Loucy (cell line): ENCODE results near the gene CPA1.

Source experiments
- H2AFZ ChIP-seq: fragments of 200-600 bp; sonication (generic); 2 replicates; pipeline ENCODE4 v1.6.0; 2016; ENCODE audit warnings: antibody characterized with exemption, mild to moderate bottlenecking, low read length, moderate library complexity
- H3F3A ChIP-seq: fragments of 200-600 bp; 2 replicates; pipeline ENCODE4 v1.6.0; 2016; ENCODE audit warnings: antibody characterized with exemption, low read depth, mild to moderate bottlenecking
- H3K27me3 ChIP-seq: fragments of 200-600 bp; sonication (generic); 2 replicates; pipeline ENCODE4 v1.6.1; 2014; ENCODE audit warnings: low read length, mild to moderate bottlenecking; ENCODE audit not compliant: insufficient read depth, poor library complexity, severe bottlenecking
- H3K36me3 ChIP-seq: fragments of 200-600 bp; sonication (generic); 2 replicates; pipeline ENCODE4 v1.6.1; 2016; ENCODE audit warnings: low read length; ENCODE audit not compliant: insufficient read depth
- H3K4me1 ChIP-seq: fragments of 200-600 bp; sonication (generic); 2 replicates; pipeline ENCODE4 v1.5.1; 2014; ENCODE audit warnings: low read length, mild to moderate bottlenecking; ENCODE audit not compliant: insufficient read depth, poor library complexity, severe bottlenecking
- H3K4me2 ChIP-seq: fragments of 200-600 bp; sonication (generic); 2 replicates; pipeline ENCODE4 v1.6.0; 2014; ENCODE audit warnings: antibody characterized with exemption, low read length, low read depth, mild to moderate bottlenecking; ENCODE audit not compliant: poor library complexity, severe bottlenecking
- H3K4me3 ChIP-seq: fragments of 200-600 bp; sonication (generic); 2 replicates; pipeline ENCODE4 v1.5.1; 2014; ENCODE audit warnings: low read length, mild to moderate bottlenecking, mixed read lengths; ENCODE audit not compliant: poor library complexity, severe bottlenecking
- H3K79me2 ChIP-seq: fragments of 200-600 bp; sonication (generic); 2 replicates; pipeline ENCODE4 v1.6.1; 2014; ENCODE audit warnings: low read length; ENCODE audit not compliant: insufficient read depth
- H3K9ac ChIP-seq: fragments of 200-600 bp; sonication (generic); 2 replicates; pipeline ENCODE4 v1.6.0; 2014; ENCODE audit warnings: mild to moderate bottlenecking, low read depth, low read length, moderate library complexity; ENCODE audit not compliant: poor library complexity, severe bottlenecking
- H3K9me2 ChIP-seq: fragments of 200-600 bp; sonication (generic); replicated peaks from 2 replicates; pipeline ENCODE4 v1.6.1; 2016; ENCODE audit warnings: low read depth, low read length, mixed read lengths
- H3K9me3 ChIP-seq: fragments of 200-600 bp; sonication (generic); 2 replicates; pipeline ENCODE4 v1.6.1; 2014; ENCODE audit warnings: mild to moderate bottlenecking, antibody characterized with exemption, low read length, low read depth; ENCODE audit not compliant: insufficient read depth
- H4K20me1 ChIP-seq: fragments of 200-600 bp; sonication (generic); 2 replicates; pipeline ENCODE4 v1.6.0; 2014; ENCODE audit warnings: antibody characterized with exemption, low read length, mild to moderate bottlenecking; ENCODE audit not compliant: insufficient read depth, poor library complexity, severe bottlenecking
- CTCF ChIP-seq: fragments of 200-600 bp; sonication (generic); conservative IDR thresholded peaks from 2 replicates; pipeline ENCODE4 v1.5.1; 2014; ENCODE audit warnings: mild to moderate bottlenecking, antibody characterized with exemption, low read length
- EZH2phosphoT487 ChIP-seq: fragments of 200-600 bp; IDR thresholded peaks from 2 replicates; pipeline ENCODE4 v1.6.1; 2018; ENCODE audit warnings: antibody characterized with exemption, mild to moderate bottlenecking, moderate library complexity, borderline replicate concordance

The CPA1 gene

DNA sequence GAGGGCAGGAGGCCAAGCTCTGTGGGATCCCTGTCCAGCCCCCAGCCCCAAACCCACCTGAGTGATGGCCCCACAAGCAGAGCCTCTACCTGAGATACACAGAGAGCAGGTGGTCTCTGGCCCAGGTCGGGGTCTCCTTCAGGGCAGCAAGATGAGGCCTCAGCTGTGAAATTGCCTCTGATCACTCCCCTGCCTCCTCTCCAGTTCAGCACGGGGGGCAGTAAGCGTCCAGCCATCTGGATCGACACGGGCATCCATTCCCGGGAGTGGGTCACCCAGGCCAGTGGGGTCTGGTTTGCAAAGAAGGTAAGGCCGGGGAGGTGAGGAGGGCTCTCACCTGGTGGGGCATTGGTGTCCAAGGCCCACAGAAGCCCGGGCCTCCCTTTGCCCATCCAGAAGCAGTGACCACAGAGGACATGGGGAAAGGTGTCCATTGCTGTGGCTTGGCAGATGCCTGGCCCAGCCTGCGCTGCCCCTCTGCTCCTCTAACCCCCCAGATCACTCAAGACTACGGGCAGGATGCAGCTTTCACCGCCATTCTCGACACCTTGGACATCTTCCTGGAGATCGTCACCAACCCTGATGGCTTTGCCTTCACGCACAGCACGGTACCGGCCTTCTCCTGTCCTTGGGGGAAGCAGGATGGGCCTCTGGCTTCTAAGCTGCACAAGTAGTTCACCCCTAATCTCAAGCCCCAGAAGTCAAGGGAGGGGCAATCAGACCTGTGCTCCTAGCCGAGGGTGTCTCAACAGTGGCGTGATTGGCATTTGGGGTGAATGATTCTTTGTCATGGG, 3.1 kb downstream of the CPA1 start:
- Histone ChIP-seq H3K36me3 (no peaks in the 10 kb centered on the region), H3K4me2 (no peak overlapping the region), H2AFZ (no peak overlapping the region), H3F3A (no peaks in the 10 kb centered on the region), H3K9ac (no peak overlapping the region), H3K9me3 (no peaks in the 10 kb centered on the region), H3K27me3 (no peaks in the 10 kb centered on the region), H3K4me1 (no peaks in the 10 kb centered on the region), H3K9me2 (no peaks in the 10 kb centered on the region), H3K79me2 (no peaks in the 10 kb centered on the region), H3K4me3 (no peak overlapping the region), H4K20me1 (no peaks in the 10 kb centered on the region)
- TF ChIP-seq EZH2phosphoT487 (no peak), CTCF (no peak)

DNA sequence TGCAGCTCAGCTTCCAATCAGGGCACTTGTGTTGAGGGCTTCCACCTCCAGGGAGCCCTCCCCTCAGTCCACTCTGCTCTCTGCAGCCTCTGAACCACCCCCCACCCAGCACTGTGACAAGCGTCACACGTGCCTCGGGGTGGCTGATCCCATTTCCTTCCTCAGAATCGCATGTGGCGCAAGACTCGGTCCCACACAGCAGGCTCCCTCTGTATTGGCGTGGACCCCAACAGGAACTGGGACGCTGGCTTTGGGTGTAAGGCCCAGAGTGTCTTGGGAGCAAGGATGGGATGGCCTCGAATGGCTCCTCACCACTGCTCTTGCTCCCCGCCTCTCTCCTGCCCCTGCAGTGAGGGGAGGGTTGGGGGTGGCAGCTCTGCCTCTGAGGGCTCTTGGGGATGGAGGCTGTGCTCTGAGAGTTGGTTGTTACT, 4.1 kb downstream of the CPA1 start:
- Histone ChIP-seq H3K79me2 (no peaks in the 10 kb centered on the region), H3K4me3 (no peak overlapping the region)

DNA sequence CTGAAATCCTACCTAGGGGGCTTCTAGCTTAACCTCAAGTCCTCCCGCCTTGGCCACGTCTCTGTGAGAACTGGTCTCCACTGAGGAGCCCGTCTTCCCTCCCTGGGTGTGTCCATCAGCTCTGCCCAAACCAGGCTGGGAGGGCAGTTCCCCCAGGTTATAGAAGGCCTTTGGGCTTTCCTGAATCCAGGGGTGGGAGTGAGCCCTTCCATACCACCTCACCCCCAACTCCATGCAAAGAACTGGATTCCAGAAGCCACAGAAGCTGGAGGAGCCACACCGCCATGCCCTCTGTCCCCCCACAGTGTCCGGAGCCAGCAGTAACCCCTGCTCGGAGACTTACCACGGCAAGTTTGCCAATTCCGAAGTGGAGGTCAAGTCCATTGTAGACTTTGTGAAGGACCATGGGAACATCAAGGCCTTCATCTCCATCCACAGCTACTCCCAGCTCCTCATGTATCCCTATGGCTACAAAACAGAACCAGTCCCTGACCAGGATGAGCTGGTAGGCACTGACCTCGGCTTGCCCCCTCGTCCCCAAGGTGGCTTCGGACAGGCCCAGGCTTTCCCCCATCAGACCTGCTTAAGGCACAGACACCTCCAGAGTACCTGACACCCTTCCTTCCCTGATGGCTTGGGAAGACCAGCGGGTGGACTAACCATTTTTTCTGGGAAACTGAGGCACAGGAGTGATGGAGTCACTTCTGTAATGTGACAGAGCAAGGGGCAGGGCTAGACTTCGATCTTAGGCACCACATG, 4.7 kb downstream of the CPA1 start:
- no peaks in the 10 kb centered on the region for H3K9me2 ChIP-seq
- no peak overlapping the region for H2AFZ ChIP-seq
- H3K4me1 ChIP-seq = no peaks in the 10 kb centered on the region
- H3F3A ChIP-seq = no peaks in the 10 kb centered on the region
- H3K9me3 ChIP-seq = no peaks in the 10 kb centered on the region
- no peaks in the 10 kb centered on the region for H4K20me1 ChIP-seq
- no peak overlapping the region for H3K4me2 ChIP-seq
- H3K9ac ChIP-seq = no peak overlapping the region
- TF ChIP-seq EZH2phosphoT487 (no peak), CTCF (no peak)
- H3K4me3 ChIP-seq = no peak overlapping the region
- no peaks in the 10 kb centered on the region for H3K27me3 ChIP-seq
- no peaks in the 10 kb centered on the region for H3K79me2 ChIP-seq
- H3K36me3 ChIP-seq = no peaks in the 10 kb centered on the region

More for the DNA sequence above, 4.1 kb downstream of the CPA1 start:
- no peaks in the 10 kb centered on the region for H3K27me3 ChIP-seq
- no peaks in the 10 kb centered on the region for H3F3A ChIP-seq
- no peak for TF ChIP-seq EZH2phosphoT487
- TF ChIP-seq CTCF = no peak
- H4K20me1 ChIP-seq = no peaks in the 10 kb centered on the region
- H3K4me1 ChIP-seq = no peaks in the 10 kb centered on the region
- H2AFZ ChIP-seq = no peak overlapping the region
- no peaks in the 10 kb centered on the region for H3K9me3 ChIP-seq
- H3K36me3 ChIP-seq = no peaks in the 10 kb centered on the region
- no peak overlapping the region for H3K9ac ChIP-seq
- no peaks in the 10 kb centered on the region for H3K9me2 ChIP-seq
- H3K4me2 ChIP-seq = no peak overlapping the region
